ENCODE results near the gene SLC6A16.

- no peak for TF ChIP-seq CTCF (conservative IDR thresholded peaks at IDR 0.05; ENCODE audit: low read length)
- TF ChIP-seq EZH2phosphoT487 (IDR thresholded peaks at IDR 0.05; ENCODE audit: borderline replicate concordance), result no peak
Observed at GRCh38 chr19:49335784-49336481, 10.9 kb upstream of the SLC6A16 start.
